ENCODE data around the gene LCN9.

DNA sequence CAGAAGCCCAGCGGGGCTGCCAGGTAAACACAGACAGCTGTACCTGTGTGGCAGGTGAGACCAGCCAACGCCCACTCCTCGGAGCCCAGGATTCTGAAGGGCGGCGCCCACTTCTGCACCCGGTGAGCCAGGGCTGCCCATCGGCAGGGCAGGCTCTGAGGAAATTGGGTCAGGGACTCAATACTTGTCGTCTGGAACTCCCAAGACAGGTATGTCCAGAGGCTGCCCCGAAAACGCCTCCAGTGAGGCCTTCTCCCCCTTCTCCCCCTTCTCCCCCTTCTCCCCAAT, 43.6 kb upstream of the LCN9 start:
- TF ChIP-seq, protein P1, sequence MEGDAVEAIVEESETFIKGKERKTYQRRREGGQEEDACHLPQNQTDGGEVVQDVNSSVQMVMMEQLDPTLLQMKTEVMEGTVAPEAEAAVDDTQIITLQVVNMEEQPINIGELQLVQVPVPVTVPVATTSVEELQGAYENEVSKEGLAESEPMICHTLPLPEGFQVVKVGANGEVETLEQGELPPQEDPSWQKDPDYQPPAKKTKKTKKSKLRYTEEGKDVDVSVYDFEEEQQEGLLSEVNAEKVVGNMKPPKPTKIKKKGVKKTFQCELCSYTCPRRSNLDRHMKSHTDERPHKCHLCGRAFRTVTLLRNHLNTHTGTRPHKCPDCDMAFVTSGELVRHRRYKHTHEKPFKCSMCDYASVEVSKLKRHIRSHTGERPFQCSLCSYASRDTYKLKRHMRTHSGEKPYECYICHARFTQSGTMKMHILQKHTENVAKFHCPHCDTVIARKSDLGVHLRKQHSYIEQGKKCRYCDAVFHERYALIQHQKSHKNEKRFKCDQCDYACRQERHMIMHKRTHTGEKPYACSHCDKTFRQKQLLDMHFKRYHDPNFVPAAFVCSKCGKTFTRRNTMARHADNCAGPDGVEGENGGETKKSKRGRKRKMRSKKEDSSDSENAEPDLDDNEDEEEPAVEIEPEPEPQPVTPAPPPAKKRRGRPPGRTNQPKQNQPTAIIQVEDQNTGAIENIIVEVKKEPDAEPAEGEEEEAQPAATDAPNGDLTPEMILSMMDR (conservative IDR thresholded peaks at IDR 0.05 in 1 of 2, IDR thresholded peaks at IDR 0.05 in 1 of 2; ENCODE audit: extremely low read depth in 1 of 2, insufficient read depth in 1 of 2, low read depth in 1 of 2, low read length in 2 of 2) = no peak
- TF ChIP-seq EZH2 (IDR thresholded peaks at IDR 0.05; ENCODE audit: borderline replicate concordance, low read length) = no peak

All from mammary epithelial cell (primary cell).